NOMO-1 (cell line): ENCODE results near the gene TRIM71.
"Not testable (repeated sequence)": the region's sequence is repeated elsewhere in the genome, so short reads cannot be mapped to it uniquely, and the experiment has no call there.

Experiments
- DNase-seq, 2 experiments: peaks; one replicate each; lab custom pipeline; 2025; ENCODE audit not compliant: unreplicated experiment in 2 of 2; lab: John Stamatoyannopoulos, UW

The TRIM71 gene

DNA sequence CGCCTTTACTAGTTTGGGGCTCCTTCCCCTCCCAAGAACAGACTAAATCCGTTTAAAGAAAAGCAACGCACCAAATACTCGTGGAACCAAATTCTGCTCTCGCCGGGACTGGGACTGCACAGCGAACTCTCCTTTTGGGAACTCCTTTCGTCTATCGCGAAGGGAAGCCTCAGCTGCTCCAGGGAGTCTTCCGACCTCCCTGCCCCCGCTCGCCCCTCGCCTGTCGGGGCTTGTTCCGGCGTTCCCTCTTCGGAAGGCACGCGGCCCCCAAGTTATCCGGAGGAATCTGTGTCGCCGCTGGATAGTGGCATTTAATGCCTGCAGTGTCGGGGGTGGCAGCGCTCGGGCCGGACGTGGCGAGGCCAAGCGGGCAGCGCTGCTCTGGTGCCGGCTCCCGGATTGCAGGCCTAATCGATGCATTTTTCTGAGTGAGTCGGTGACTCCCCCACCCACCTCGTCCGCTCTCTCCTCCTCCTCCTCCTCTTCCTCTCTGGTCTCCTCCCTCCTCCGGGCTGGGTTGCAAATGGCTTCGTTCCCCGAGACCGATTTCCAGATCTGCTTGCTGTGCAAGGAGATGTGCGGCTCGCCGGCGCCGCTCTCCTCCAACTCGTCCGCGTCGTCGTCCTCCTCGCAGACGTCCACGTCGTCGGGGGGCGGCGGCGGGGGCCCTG lies at the start of gene TRIM71:
TRIM71 (plus strand) TSS at position 440 of the 671 bp plus-strand sequence; CDS start at position 524, 84 bp downstream.
- DNase-seq, result no peak

DNA sequence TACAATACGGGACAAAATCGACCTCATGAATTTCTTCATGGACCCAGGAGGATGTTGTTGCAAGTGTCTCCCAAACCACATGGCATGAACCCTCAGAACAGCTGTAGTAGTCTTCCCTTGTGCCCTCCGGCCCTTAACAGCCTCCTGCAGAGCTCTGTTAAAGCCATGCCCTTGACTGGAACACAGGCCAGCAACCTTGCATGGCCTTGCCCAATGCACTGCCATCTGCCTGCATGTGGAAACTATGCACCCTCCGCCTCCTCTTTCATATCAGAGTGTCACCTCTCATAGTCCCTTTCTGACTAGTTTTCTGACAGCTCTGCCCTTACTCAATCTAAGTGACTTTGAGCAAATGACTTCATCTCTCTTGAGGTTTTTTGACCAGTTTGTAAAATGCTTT lies 39.4 kb upstream of the TRIM71 start:
- DNase-seq, result no peak

DNA sequence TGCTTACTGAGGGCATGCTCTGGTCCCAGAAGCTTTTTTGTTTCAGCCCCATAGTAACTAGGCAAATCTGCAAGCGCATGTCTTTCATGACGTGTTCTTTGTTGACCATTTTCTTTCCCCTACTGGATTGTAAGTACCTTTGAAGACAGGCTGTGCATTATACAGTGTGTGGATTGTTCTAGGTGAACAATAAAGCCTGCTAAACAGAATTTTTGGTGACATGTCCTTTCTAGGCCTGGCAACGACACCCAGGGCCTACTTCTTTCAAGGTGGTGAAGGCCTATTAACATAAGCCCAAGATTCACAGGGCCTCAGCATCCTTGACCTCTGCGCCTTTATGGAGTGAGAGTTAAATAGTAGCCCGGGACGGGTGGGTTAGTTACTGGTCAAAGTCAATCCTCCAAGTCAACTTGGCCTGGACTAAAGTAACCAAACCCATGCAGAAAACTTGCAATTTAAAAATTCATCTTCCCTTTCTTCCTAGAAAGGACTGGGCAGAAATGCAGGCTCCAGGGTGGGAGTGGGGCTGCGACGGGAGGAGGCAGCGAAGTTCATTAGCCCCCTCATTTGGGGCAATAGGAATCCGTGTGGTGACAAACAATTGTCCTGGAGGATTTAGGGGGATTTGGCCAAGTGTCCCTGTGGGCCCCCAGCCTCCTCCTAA lies 37.6 kb upstream of the TRIM71 start:
- DNase-seq, result no peak

DNA sequence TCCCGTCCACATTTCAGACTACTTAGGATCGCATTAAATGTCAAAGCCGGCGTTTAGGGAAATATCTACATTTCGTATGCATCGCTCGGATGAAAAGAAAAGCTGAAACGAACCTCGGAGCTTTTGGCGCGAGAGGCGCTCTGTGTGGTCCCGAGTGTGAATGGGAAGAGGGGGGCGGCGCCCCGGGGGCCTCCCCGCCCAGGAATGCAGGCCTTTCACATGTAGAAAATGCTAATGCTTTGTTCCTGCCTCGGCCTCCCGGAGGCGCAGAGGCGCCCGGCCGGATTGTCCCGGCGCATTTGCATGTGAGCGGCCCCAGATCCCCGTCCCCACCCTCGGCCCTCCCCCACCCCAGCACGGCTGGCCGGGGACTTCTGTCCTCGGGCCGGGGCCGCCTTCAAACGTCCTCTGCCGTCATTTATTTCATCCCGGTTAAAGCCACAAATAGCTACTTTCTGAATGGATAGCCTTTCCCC lies 37.0 kb upstream of the TRIM71 start:
- DNase-seq, result no peak

DNA sequence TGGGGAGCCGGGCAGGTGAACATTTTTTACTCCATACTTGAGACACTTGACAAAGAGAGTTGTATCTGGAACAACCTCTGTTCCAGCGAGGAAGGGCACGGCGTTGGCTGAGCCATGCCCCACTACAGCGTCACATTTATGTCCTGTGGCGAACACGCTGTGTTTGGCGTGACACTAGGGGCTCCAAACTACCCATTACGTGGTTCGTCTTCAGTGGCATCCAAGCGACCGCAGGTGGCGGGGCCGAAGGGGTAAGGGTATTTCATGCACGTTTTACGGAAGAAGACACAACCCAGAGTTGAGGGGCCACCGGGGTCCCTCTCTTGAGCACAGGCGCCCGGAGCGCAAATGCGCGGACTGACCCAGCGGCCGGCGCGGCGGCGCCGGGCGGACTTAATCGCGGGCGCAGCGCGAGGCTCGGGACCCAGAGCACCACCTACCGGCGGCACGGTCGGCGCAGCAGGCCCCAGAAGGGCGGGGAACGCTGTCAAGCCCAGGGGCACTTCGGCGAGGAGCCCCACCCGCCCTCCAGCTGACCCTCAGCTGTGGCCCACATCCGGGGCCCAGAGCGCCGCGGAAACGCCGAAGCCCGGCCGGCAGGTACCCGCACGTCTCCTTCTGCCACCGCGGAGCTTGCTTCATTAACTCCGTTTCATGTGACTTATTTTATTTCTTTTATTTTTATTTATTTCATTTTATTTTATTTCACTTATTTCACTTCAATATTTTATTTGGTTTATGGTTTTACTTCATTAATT lies 36.4 kb upstream of the TRIM71 start:
- DNase-seq, result peak; percentile 68 to 78

DNA sequence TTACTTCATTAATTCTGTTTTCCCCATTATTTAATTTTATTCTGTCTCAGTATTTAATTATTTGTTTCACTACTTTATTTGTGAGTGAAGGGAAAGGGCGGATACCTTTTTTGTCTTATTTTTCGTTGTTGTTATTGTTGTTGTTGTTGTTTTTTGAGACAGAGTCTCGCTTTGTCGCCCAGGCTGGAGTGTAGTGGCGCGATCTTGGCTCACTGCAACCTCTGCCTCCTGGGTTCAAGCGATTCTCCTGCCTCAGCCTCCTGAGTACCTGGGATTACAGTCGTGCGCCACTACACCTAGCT lies 35.9 kb upstream of the TRIM71 start:
- DNase-seq, result not testable (repeated sequence)

DNA sequence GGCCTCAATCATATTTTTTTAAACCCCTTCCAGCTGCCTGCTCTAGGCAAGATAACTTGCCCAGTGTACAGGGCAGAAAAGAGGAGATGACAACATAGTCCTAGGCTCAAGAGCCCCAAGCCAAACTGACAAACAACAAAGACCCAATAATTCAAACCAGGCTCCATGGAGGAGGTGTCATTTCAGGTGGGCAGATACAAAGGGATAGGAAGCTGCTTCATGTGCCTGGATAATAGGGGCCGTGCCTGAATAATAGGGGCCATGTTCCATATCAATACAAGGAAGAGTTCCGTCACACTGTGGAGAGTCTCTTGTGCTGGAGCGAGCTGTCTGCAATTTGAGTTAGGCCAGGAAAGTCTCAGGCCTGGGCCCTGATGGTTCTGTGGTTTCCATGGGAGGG lies 35.4 kb upstream of the TRIM71 start:
- DNase-seq, result no peak

DNA sequence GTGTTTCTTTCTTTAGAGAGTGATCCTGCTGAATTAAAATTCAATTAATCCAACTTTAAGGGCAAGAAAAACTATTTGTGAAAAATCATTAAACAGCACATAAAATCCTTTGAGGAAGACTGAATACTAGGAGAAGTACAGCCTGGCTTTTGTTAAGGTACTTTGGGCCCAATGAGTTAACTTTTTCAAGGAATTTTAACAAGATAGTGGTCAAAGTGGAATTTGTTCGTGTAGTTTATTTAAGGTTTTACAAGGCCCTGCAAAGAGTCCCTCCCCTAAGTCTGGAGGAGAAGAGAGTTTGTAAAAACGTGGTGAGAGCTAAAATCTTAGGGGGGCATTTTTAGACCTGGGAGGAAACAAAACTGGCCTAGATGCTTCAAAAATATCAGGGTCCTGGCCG lies 26.0 kb upstream of the TRIM71 start:
- no peak for DNase-seq

DNA sequence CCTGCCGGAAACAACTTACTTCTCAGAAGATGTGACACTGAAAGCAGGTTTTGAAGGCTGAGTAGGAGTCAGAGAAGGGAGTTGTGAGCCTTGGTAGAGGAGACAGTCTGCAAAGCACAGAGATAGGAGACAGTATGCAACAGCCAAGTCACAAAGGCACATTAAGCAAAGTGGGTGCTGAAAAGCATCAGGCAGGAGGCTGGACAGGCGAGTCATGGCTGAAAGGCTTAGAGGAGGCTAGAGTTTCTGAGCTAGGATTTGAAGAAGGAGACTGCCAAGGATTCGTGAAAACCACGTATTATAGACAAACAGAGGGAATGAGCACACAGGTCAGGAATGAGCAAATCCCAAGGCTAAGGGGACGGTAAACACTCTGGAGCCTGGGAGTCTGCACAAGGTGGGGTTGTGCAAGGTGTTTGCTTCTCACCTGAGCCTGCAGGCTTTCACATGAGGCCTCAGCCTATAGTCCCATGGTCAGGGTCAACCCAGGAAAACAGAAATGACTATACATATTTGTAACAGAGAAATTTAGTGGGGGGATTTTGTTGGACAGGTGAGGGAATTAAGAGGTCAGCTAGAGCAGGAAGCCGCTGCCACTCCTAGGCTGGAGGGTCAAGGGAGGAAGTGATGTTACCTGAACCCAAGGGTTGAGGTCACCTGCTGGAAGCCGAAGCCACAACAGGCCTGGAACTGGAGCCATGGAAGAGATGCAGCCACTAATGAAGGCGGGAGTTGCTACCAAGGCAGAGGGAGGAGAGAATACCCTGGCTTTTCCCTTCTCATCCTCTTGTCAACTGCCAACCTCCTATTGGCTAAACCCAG lies 23.1 kb upstream of the TRIM71 start:
- no peak for DNase-seq

DNA sequence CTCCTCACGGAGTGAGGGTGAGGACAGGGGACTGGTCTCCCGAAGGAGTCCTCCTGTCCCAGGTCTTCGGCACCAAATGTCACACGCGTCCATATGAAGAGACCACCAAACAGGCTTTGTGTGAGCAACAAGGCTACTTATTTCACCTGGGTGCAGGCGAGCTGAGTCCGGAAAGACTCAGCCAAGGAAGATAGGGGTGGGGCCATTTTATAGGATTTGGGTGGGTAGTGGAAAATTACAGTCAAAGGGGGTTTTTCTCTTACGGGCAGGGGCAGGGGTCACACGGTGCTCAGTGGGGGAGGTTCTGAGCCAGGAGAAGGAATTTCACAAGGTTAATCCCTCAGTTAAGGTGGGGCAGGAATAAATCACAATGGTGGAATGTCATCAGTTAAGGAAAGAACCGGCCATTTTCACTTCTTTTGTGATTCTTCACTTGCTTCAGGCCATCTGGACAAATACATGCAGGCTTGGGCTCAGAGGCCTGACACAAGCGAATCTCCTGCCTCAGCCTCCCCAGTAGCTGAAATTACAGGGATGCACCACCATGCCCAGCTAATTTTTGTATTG lies 21.3 kb upstream of the TRIM71 start:
- not testable (repeated sequence) for DNase-seq

DNA sequence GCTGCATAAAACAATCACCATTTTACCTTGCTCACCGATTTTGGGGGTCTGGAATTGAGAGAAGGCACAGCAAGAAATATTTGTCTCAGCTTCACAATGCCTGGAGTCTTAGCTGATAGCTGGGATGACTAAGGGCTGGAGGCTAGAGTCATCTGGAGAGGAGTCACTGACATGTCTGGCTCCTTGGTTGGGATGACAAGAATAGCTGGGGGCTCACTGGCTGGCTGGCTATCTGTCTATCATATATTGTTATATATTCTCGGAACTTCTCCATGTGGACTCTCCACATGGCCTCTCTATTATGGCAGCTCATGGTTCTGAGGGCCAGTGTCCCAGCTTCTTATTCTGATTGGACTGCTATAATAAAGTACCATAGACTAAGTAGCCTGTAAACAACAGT lies 20.0 kb upstream of the TRIM71 start:
- no peak for DNase-seq

DNA sequence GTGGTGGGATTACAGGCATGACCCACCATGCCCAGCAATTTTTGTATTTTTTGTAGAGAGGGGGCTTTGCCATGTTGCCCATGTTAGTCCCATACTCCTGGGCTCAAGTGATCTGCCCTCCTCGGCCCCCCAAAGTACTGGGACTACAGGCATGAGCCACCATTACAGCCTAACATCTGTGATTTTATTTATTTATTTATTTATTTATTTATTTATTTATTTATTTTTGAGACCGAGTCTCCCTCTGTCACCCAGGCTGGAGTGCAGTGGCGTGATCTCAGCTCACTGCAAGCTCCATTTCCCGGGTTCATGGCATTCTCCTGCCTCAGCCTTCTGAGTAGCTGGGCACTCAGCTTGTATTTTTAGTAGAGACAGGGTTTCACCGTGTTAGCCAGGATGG lies 16.4 kb upstream of the TRIM71 start:
- not testable (repeated sequence) for DNase-seq

DNA sequence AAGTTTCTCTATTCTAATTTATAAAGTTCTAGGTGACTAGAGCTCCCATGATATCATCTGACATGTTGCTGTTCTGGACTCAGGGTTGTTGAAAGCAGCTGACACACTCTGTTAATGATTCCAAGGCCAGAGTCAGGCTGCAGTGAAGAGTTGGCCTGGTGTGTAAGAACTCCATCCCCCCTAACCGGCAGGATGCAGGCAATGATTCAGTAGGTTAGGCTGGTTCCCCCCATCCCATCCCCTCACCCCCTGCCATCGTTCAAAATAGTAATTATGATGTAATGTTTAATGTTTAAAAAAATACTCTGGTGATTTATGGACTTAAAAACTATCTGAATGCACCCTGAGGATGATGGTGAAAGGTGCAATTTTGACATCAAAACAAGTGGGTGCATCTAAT lies 4.6 kb upstream of the TRIM71 start:
- no peak for DNase-seq

DNA sequence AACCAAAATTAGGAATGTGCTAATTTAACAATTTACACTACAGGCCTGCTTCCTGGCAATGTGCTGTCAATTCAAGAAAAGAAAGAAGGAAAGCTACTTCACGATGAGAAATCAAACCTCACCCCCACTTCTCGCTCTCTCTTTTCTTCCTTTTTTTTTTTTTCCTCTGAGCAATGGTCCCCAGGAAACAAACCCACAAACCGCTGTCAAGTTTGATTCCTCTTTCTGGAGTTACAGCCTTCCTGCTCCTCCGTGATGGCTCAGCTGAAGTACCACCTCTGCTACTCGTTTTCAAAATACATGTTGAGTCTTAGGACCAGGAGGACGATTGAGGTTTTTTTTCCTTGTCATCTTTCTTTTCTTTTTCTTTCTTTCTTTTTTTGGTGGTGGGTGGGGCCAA lies 3.4 kb upstream of the TRIM71 start:
- DNase-seq, result peak; percentile 74 to 93

DNA sequence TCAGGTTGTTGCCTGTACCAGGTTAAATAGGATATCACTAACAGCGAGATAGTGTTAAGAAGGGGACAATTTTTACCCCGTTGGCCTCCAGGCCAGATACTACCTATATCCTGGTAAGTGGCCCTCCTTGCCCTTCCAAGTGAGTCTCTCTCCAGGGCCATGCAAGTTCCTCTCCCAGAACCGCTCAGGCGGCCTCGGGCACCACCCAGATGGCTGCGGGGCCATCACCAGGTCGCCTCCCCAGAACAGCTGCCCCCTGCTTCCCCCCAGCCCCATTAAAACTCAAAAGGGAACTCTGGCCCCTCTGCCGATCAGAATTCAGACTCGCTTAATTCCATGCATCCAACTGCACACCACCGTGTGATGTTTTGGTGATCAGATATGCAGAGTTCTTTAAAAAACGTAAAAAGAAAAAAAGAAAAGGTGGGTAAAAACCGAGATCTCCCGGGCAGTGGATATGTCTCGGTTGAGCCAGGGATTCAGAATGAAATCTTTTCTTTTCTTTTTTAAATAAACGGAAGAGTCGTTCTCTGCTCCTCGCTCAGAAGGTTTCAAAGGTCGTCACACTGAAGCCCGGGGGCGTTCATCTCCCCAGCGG lies 1.9 kb upstream of the TRIM71 start:
- DNase-seq, result no peak

DNA sequence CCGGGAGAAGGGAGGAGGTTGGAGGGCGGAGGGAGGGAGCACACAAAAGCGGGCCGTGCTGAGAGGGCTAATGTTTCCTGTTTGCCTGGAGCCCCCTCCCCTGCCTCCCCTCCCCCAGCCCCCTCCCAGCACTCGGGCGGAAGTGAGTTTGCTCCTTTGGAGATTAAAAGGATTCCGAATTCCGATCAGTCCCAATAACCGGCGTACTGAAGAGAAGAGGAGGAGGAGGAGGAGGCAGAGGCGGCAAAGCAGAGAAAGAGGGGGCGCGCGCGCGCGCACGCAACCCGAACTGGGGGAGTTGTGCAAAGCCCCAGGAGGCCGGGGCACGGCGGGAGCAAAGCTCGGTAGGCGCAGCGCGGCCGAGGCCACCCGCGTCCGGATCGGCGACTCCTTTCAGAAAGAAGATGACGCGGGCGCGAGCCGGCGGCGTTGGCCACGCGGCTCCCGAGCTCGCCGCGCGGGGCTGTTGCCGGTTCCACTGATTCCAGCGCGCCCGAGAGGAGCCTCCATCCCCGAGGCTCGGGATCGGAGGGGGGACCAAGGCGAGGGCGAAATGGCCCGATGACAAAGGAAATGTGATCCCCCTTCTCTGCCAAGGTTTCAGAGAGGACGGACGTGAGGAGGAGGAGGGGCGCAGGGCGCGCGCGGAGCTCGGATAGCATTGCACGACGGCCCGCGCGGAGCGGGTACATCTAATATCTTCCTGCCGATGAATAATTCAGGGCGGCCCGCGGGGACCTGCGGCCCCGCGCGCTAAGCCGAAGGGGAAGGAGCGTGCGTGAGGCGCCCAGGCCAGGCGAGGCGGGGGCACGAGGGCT lies 1.1 kb upstream of the TRIM71 start:
- DNase-seq, result no peak

DNA sequence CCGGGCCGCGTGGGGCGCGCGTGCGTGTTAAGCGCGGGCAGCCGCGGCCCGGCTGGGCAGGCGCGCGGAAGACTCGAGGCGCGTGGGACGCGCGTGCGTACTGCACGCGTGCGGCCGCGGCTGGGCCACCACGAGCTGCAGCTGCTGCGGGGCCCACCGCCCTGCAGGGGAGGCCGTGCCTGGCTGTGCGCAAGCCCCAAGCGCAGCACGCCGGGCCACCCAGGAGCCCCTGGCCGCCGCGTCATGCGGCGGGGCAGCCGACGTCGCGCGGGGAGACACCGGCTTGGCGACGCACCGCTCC lies 590 bp upstream of the TRIM71 start:
- no peak for DNase-seq

DNA sequence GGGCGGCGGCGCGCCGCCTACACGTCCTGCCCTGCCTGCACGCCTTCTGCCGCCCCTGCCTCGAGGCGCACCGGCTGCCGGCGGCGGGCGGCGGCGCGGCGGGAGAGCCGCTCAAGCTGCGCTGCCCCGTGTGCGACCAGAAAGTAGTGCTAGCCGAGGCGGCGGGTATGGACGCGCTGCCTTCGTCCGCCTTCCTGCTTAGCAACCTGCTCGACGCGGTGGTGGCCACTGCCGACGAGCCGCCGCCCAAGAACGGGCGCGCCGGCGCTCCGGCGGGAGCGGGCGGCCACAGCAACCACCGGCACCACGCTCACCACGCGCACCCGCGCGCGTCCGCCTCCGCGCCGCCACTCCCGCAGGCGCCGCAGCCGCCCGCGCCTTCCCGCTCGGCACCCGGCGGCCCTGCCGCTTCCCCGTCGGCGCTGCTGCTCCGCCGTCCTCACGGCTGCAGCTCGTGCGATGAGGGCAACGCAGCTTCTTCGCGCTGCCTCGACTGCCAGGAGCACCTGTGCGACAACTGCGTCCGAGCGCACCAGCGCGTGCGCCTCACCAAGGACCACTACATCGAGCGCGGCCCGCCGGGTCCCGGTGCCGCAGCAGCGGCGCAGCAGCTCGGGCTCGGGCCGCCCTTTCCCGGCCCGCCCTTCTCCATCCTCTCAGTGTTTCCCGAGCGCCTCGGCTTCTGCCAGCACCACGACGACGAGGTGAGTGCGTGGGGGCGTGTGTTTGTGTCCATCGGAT lies 602 bp downstream of the TRIM71 start:
- peak in 1 of 2 experiments; percentile 24 for DNase-seq

DNA sequence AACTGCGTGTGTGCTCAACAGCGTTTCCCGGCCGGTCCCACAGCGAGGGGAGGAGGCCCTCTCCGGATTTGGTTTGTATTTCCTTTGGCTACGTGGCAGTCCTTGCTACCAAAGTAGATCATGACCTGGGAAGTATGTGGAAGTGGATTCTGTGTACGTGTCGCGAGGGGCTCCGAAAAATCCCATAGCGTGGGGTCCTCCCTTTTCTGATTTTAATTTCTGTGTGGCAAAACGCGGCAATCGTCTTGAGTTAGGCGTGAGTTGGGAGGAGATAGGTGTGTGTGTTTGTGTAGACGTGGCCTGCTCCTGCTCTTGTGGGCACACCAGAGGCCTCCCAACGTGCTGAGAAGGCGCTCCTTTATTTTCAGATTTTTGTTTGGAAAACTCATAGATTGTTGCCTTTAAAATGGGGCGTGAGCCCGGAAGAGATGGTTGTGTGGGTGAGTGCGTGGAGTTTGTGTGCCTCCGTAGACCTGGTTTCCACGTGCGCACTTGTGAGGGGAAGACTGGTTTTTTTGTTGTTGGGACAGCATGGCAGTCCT lies 1.2 kb downstream of the TRIM71 start:
- no peak for DNase-seq
